Stimulated activated CD4-positive, alpha-beta T cell treated with anti-CD3 and anti-CD28 coated beads, TNF-alpha, amount 100 ng/mL, for 1 hour (primary cell): ENCODE measurements around the gene AIF1L.
"Not testable (repeated sequence)": the region's sequence is repeated elsewhere in the genome, so short reads cannot be mapped to it uniquely, and the experiment has no call there.

Experiments used
- DNase-seq, 3 donors: peaks; one replicate each; pipeline ENCODE4 v3.0.0-alpha.2; 2020; ENCODE audit warnings: low read depth in 3 of 3, low spot score in 1 of 3

AIF1L gene

GRCh38 chr9:131098391-131099101, 2.2 kb downstream of the AIF1L start:
- DNase-seq, result no peak

GRCh38 chr9:131099102-131099606, 2.8 kb downstream of the AIF1L start:
- no peak for DNase-seq

GRCh38 chr9:131099845-131100244, 3.5 kb downstream of the AIF1L start:
- not testable (repeated sequence) for DNase-seq

GRCh38 chr9:131100445-131100844, 4.1 kb downstream of the AIF1L start:
- no peak for DNase-seq

- no peak for DNase-seq
These were observed 5.1 kb downstream of the AIF1L start for GRCh38 chr9:131101207-131101964.

GRCh38 chr9:131103024-131103423, 6.7 kb downstream of the AIF1L start:
- DNase-seq, result no peak

GRCh38 chr9:131103535-131103934, 7.2 kb downstream of the AIF1L start:
- DNase-seq, result no peak

- no peak for DNase-seq
These were observed 7.8 kb downstream of the AIF1L start for GRCh38 chr9:131104016-131104740.

GRCh38 chr9:131105952-131106351, 9.6 kb downstream of the AIF1L start:
- no peak for DNase-seq

- DNase-seq, result no peak
These were observed 11.4 kb downstream of the AIF1L start for GRCh38 chr9:131107760-131108159.

- DNase-seq, result no peak
These were observed 15.0 kb downstream of the AIF1L start for GRCh38 chr9:131111186-131111853.

- no peak for DNase-seq
These were observed 15.6 kb downstream of the AIF1L start for GRCh38 chr9:131111854-131112311.

- no peak for DNase-seq
These were observed 16.2 kb downstream of the AIF1L start for GRCh38 chr9:131112374-131113154.

GRCh38 chr9:131113655-131114054, 17.3 kb downstream of the AIF1L start:
- no peak for DNase-seq

- DNase-seq, result no peak
These were observed 17.8 kb downstream of the AIF1L start for GRCh38 chr9:131114084-131114535.

GRCh38 chr9:131115360-131115742, 19.0 kb downstream of the AIF1L start:
- DNase-seq, result not testable (repeated sequence)

GRCh38 chr9:131116281-131117120, 20.2 kb downstream of the AIF1L start:
- no peak for DNase-seq

GRCh38 chr9:131117121-131117761, 20.9 kb downstream of the AIF1L start:
- DNase-seq, result no peak

- DNase-seq, result no peak
These were observed 21.4 kb downstream of the AIF1L start for GRCh38 chr9:131117762-131118145.
